B cell (primary cell): ENCODE results near the gene TLE5.

Experiments used
- CTCF ChIP-seq: fragments of 200-600 bp; IDR thresholded peaks from one replicate; pipeline ENCODE4 v1.8.0; 2022; ENCODE audit warnings: antibody characterized with exemption, mild to moderate bottlenecking
- EZH2 ChIP-seq: IDR thresholded peaks from 2 replicates; pipeline ENCODE4 v1.6.1; 2012; ENCODE audit warnings: borderline replicate concordance, low read depth, mild to moderate bottlenecking, moderate library complexity, low read length; ENCODE audit not compliant: insufficient read depth, poor library complexity, severe bottlenecking

GRCh38 chr19:3111586-3112247 lies 49.4 kb upstream of the TLE5 start:
- no peak for TF ChIP-seq CTCF
- no peak for TF ChIP-seq EZH2
